DOHH2 (cell line): Measurements from ENCODE around the gene AIG1.

Experiments used
- H3F3A ChIP-seq: fragments of 200-600 bp; sonication (generic), shearing (Covaris generic); 2 replicates; pipeline ENCODE4 v1.6.0; 2016; ENCODE audit warnings: antibody characterized with exemption, mild to moderate bottlenecking; ENCODE audit not compliant: control insufficient read depth, insufficient read depth
- H3K27ac ChIP-seq: fragments of 200-600 bp; sonication (generic); 2 replicates; pipeline ENCODE4 v1.5.1; 2014; ENCODE audit warnings: low read depth, mild to moderate bottlenecking, low read length, moderate library complexity
- H3K27me3 ChIP-seq: fragments of 200-600 bp; sonication (generic); 2 replicates; pipeline ENCODE4 v1.6.1; 2014; ENCODE audit warnings: mild to moderate bottlenecking, low read length, mixed read lengths; ENCODE audit not compliant: control insufficient read depth
- H3K36me3 ChIP-seq: fragments of 200-600 bp; sonication (generic); 2 replicates; pipeline ENCODE4 v1.6.1; 2014; ENCODE audit warnings: mild to moderate bottlenecking, low read length, moderate library complexity, mixed read lengths; ENCODE audit not compliant: control insufficient read depth
- H3K4me1 ChIP-seq: fragments of 200-600 bp; sonication (generic); 2 replicates; pipeline ENCODE4 v1.6.1; 2014; ENCODE audit warnings: mild to moderate bottlenecking, low read length, mixed read lengths; ENCODE audit not compliant: control insufficient read depth
- H3K4me2 ChIP-seq: fragments of 200-600 bp; sonication (generic); 2 replicates; pipeline ENCODE4 v1.6.0; 2014; ENCODE audit warnings: mild to moderate bottlenecking, low read length, moderate library complexity
- H3K4me3 ChIP-seq: fragments of 200-600 bp; sonication (generic); 2 replicates; pipeline ENCODE4 v1.5.1; 2014; ENCODE audit warnings: mild to moderate bottlenecking, low read length, mixed read lengths
- H3K79me2 ChIP-seq: fragments of 200-600 bp; sonication (generic); 2 replicates; pipeline ENCODE4 v1.6.1; 2014; ENCODE audit warnings: mild to moderate bottlenecking, low read length, mixed read lengths; ENCODE audit not compliant: control insufficient read depth
- H3K9me2 ChIP-seq: fragments of 200-600 bp; sonication (generic); replicated peaks from 2 replicates; pipeline ENCODE4 v1.6.1; 2014; ENCODE audit warnings: mild to moderate bottlenecking, low read length, mixed read lengths; ENCODE audit not compliant: control insufficient read depth
- H3K9me3 ChIP-seq: fragments of 200-600 bp; sonication (generic); 2 replicates; pipeline ENCODE4 v1.6.1; 2014; ENCODE audit warnings: antibody characterized with exemption, low read length, mixed read lengths; ENCODE audit not compliant: control insufficient read depth, insufficient read depth
- H4K20me1 ChIP-seq: fragments of 200-600 bp; sonication (generic); 2 replicates; pipeline ENCODE4 v1.6.0; 2014; ENCODE audit warnings: low read depth, mild to moderate bottlenecking, antibody characterized with exemption, low read length, moderate library complexity; ENCODE audit not compliant: control insufficient read depth, insufficient read depth
- CTCF ChIP-seq: fragments of 200-600 bp; sonication (generic); IDR thresholded peaks from one replicate; pipeline ENCODE4 v1.5.1; 2014; ENCODE audit warnings: antibody characterized with exemption, mild to moderate bottlenecking, low read depth, low read length; ENCODE audit not compliant: poor library complexity, severe bottlenecking
- EZH2phosphoT487 ChIP-seq: fragments of 200-600 bp; sonication (generic); IDR thresholded peaks from 2 replicates; pipeline ENCODE4 v1.6.1; 2017; ENCODE audit warnings: borderline replicate concordance, mild to moderate bottlenecking, antibody characterized with exemption, low read length, moderate library complexity, mixed read lengths

Gene AIG1

GRCh38 chr6:143093290-143093689, 32.6 kb downstream of the AIG1 start:
- Histone ChIP-seq H4K20me1 (no peaks in the 10 kb centered on the region), H3K27ac (no peak overlapping the region), H3K4me2 (no peak overlapping the region), H3F3A (no peaks in the 10 kb centered on the region), H3K4me3 (no peak overlapping the region), H3K4me1 (peaks cover 23% of the 10 kb centered on the region), H3K9me3 (no peaks in the 10 kb centered on the region), H3K79me2 (no peaks in the 10 kb centered on the region), H3K9me2 (no peaks in the 10 kb centered on the region), H3K27me3 (no peaks in the 10 kb centered on the region), H3K36me3 (no peaks in the 10 kb centered on the region)
- no peak for TF ChIP-seq CTCF
- no peak for TF ChIP-seq EZH2phosphoT487

GRCh38 chr6:143096403-143096802, 35.7 kb downstream of the AIG1 start:
- Histone ChIP-seq H3K27ac (no peak overlapping the region), H4K20me1 (no peaks in the 10 kb centered on the region), H3K4me1 (peaks cover 40% of the 10 kb centered on the region), H3K27me3 (no peaks in the 10 kb centered on the region), H3K36me3 (no peaks in the 10 kb centered on the region), H3K79me2 (no peaks in the 10 kb centered on the region), H3K9me3 (no peaks in the 10 kb centered on the region), H3F3A (no peaks in the 10 kb centered on the region), H3K4me3 (no peak overlapping the region), H3K4me2 (0 out of 2 replicates have a peak overlapping the region, but pooled peaks have one; percentile 8), H3K9me2 (no peaks in the 10 kb centered on the region)
- TF ChIP-seq CTCF: no peak
- no peak for TF ChIP-seq EZH2phosphoT487

GRCh38 chr6:143097224-143097795, 36.6 kb downstream of the AIG1 start:
- H3K4me1 ChIP-seq: peaks cover 40% of the 10 kb centered on the region
- no peaks in the 10 kb centered on the region for H4K20me1 ChIP-seq
- peak overlapping the region; percentile 65 for H3K4me2 ChIP-seq
- peak overlapping the region; percentile 52 for H3K27ac ChIP-seq
- H3K79me2 ChIP-seq: no peaks in the 10 kb centered on the region
- no peaks in the 10 kb centered on the region for H3K27me3 ChIP-seq
- H3K9me3 ChIP-seq: no peaks in the 10 kb centered on the region
- peak overlapping the region; percentile 54 for H3K4me3 ChIP-seq
- no peaks in the 10 kb centered on the region for H3K36me3 ChIP-seq
- TF ChIP-seq CTCF (no peak), EZH2phosphoT487 (no peak)
- no peaks in the 10 kb centered on the region for H3K9me2 ChIP-seq
- H3F3A ChIP-seq: no peaks in the 10 kb centered on the region
